GM18520 (cell line): Measurements from ENCODE around the gene ENO2.

ENCODE experiments used
- ATAC-seq: cut with Tn5 transposase; IDR thresholded peaks from one replicate; pipeline ENCODE4 v1.9.1; 2021; ENCODE audit not compliant: unreplicated experiment

Gene ENO2

DNA sequence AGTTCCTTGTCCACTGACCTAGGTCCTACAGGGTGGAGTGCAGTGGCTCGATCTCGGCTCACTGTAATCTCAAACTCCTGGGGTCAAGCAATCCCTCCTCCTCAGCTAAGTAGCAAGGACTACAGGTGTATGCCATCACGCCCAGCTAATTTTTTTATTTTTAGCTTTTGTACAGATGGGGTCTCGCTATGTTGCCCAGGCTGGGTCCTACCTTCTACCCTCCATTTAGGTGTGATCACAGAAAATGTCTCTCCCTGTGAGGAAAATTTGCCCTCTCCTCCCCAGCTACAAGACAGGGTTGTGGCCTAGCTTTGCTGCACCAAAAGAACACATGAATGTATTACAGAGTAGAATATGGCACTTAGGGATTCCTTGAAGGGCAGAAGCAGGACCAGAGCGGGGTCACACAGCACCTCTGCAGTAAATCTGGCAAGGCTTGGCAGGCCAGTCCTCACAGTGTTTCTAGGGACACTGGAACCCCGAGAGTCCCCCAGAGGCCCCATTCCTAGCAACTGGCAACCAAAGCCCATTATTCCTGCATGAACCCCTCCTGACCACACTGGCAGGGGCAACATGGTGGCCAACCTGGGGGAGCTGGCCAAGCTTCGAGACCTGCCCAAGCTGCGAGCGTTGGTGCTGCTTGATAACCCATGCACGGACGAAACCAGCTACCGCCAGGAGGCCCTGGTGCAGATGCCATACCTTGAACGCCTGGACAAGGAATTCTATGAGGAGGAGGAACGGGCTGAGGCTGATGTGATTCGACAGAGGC lies 2.0 kb upstream of the ENO2 start:
- no peak for ATAC-seq

DNA sequence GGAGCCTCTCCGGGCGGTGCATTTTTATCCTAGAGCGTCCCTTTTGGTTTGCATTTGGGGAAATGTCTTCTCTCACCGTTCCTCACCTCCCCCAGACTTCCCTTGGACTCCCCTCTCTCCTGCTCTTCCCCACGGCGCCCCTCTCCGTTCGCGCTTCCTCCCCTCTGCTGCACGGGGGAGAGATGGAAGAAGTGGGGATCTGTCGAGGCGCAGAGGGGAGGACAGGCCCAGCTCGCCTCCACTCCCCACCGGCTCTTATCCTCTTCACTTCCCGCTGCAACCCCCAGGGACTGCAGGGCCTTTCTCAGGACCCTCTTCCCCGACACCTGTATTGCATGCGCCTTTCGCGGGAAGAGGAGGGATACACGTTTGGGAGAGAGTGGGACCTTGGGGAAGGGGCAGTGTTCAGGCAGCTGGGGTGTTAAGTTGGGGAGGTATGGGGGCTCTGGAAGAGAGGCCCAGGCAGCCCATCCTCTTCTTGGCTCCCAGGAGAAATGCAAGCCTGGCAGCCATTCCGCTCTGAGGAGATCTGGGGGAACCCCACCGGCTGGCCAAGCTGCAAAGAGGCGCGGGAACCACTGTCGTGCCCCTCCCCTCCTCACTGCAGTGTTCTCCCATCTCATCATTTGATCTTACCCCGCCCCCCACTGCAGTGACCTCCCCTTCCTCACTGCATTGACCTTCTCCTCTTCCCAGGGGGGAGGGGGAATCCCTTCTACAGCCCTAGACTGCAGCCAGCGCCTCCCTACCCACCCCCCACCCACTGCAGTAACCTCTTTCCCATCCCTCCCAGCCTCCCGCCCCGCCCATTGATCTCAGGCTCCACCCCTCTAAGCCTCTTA lies 788 bp downstream of the ENO2 start:
- ATAC-seq: no peak

DNA sequence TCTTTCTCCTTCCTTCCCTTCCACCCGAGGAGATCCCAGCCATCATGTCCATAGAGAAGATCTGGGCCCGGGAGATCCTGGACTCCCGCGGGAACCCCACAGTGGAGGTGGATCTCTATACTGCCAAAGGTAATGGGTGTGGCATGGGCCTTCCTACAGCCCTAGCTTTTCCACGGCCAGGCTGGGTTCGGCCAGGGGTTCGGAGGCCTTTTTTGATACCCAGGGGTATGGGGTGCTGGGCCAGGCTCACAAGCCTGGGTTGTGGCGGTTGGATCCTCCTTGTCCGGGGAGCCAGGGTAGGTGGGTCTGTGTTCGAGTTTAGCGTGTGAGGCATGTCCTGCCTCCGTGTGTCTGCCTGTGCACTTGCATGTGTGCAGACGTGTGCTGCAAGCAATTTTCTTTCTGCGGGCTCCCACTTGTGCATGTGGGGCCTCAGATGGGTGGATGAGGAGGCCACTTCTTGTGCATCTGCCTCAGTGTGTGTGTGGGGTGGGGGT lies 1.5 kb downstream of the ENO2 start:
- no peak for ATAC-seq

DNA sequence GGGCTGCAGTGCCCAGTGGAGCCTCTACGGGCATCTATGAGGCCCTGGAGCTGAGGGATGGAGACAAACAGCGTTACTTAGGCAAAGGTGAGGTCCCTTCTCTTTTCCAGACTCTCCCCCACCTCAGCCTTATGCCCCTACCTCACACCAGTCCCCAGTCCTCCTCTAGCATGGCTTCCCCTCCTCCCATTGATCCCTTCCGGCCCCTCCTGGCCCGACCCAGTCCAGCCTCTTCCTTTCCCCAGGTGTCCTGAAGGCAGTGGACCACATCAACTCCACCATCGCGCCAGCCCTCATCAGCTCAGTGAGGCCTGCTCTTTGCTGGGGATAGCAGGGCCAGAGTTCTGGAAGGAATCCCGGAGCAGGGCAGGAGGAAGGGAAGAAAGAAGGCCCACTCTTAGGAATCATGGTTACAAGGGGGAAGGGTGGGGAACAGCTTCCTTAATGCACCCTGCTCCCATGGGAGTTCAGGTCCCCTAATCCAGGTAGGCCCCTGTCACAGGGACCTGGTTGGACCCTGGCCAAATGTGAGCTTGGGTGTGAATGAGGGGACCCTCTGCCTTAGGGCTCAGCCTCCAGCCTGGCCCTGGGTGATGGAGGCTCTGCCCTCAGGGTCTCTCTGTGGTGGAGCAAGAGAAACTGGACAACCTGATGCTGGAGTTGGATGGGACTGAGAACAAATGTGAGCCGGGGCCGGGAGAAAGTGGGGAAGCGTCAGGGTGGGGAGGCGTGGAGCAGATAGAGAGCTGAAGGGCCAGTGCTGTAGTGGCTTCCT lies 2.2 kb downstream of the ENO2 start:
- ATAC-seq: no peak

DNA sequence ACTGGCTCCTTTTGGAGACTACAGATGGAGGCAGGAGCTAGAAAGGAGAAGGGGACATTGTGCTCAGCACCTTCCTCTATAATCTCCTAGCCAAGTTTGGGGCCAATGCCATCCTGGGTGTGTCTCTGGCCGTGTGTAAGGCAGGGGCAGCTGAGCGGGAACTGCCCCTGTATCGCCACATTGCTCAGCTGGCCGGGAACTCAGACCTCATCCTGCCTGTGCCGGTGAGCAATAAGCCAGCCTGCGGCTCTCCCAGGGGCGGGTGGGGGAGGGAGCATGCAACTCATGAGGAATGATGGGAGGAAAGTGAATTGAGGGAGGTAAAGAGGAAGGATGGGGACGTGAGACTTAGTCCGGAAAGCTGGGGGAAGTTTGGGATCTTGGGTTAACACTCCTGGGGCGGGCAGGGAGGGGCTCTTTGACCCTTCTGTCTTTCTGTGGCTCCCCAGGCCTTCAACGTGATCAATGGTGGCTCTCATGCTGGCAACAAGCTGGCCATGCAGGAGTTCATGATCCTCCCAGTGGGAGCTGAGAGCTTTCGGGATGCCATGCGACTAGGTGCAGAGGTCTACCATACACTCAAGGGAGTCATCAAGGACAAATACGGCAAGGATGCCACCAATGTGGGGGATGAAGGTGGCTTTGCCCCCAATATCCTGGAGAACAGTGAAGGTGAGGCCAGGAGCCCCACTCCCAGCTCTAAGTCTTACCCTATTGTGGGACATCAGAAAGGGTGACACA lies 3.3 kb downstream of the ENO2 start:
- no peak for ATAC-seq

DNA sequence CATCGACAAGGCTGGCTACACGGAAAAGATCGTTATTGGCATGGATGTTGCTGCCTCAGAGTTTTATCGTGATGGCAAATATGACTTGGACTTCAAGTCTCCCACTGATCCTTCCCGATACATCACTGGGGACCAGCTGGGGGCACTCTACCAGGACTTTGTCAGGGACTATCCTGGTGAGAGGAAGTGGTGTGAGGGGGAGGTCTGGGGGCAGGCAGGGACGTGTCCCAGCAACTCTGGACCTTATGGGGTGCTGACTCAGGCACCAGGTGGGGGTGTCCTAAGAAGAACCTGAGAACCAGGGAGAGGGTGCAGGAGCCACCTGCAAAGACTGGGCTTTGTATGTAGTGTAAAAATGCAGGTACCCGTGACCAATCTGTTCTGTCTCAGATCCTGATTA lies 5.2 kb downstream of the ENO2 start:
- no peak for ATAC-seq

DNA sequence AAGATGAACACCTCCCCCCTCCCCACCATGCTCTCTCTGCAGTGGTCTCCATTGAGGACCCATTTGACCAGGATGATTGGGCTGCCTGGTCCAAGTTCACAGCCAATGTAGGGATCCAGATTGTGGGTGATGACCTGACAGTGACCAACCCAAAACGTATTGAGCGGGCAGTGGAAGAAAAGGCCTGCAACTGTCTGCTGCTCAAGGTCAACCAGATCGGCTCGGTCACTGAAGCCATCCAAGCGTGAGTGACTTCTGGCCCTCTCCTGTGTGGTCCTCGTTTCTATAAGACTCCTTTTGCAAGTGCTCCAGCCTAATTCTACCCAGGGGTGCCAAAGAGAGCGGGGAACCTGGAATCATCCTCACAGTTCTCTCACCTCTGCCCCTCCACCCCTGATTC lies 7.2 kb downstream of the ENO2 start:
- ATAC-seq: no peak

DNA sequence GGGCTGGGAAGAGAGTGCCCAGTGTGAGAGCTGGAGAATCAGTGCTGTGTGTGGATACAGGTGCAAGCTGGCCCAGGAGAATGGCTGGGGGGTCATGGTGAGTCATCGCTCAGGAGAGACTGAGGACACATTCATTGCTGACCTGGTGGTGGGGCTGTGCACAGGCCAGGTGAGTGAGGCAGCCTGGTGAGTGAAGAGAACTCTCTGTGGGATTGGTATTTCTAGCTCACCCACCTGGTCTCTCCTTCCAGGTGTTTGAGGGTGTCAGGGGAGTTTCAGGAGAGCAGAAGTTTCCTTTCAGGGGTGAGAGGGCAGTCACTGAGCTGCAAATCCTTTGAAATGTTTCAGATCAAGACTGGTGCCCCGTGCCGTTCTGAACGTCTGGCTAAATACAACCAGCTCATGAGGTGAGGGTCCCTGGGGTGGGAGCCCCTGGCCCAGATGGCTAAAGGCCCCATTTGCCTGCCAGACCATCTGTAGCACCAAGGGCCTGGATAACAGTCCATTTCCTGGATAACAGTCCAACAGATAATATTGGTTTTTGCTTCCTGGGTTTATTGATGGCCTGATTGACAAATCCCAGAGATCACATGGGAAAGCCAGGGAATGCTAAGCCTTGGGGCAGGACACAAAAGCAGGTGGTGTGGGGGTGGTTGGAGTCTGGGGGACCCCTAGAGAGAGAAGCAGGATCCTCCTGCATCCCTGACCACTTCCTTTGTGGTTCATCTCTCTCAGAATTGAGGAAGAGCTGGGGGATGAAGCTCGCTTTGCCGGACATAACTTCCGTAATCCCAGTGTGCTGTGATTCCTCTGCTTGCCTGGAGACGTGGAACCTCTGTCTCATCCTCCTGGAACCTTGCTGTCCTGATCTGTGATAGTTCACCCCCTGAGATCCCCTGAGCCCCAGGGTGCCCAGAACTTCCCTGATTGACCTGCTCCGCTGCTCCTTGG lies 7.9 kb downstream of the ENO2 start:
- no peak for ATAC-seq

DNA sequence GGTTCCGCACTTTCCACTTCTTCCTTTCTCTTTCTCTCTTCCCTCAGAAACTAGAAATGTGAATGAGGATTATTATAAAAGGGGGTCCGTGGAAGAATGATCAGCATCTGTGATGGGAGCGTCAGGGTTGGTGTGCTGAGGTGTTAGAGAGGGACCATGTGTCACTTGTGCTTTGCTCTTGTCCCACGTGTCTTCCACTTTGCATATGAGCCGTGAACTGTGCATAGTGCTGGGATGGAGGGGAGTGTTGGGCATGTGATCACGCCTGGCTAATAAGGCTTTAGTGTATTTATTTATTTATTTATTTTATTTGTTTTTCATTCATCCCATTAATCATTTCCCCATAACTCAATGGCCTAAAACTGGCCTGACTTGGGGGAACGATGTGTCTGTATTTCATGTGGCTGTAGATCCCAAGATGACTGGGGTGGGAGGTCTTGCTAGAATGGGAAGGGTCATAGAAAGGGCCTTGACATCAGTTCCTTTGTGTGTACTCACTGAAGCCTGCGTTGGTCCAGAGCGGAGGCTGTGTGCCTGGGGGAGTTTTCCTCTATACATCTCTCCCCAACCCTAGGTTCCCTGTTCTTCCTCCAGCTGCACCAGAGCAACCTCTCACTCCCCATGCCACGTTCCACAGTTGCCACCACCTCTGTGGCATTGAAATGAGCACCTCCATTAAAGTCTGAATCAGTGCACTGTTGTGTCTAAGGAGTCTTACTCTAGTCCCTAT lies 8.8 kb downstream of the ENO2 start:
- no peak for ATAC-seq

DNA sequence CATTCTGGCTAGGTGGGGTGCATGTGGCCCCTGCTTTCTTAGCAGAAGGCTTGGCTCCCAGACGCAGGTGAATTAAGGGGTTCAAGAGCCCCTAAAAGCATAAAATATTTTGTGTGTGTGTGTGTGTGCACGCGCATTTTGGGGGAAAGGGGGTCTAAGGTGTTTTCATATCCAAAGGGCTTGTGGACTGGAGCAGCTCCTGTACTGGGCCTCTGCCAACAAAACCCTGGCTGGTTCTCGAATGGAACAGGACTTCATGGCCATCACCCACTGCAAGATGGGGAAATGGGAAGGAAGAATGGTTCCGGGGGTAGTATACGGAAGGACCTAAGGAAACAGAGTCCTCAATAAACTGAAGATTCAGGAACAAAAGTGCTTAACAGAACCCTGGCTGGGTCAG lies 9.5 kb downstream of the ENO2 start:
- no peak for ATAC-seq

DNA sequence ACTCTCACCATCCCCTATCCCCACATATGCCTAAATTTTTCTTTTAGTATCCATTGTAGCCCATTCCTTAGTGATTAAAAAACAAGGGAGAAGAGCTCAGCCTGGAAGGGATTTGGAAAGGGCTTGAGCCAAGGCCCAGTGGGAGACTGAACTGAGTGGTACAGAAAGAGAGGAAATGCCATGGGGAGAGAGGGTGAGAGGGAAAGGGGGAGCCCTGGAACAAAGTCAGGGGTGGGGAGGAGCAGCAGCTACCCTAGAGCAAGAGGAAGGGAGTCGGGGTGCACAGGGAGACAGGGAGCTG lies 10.8 kb downstream of the ENO2 start:
- ATAC-seq: no peak

DNA sequence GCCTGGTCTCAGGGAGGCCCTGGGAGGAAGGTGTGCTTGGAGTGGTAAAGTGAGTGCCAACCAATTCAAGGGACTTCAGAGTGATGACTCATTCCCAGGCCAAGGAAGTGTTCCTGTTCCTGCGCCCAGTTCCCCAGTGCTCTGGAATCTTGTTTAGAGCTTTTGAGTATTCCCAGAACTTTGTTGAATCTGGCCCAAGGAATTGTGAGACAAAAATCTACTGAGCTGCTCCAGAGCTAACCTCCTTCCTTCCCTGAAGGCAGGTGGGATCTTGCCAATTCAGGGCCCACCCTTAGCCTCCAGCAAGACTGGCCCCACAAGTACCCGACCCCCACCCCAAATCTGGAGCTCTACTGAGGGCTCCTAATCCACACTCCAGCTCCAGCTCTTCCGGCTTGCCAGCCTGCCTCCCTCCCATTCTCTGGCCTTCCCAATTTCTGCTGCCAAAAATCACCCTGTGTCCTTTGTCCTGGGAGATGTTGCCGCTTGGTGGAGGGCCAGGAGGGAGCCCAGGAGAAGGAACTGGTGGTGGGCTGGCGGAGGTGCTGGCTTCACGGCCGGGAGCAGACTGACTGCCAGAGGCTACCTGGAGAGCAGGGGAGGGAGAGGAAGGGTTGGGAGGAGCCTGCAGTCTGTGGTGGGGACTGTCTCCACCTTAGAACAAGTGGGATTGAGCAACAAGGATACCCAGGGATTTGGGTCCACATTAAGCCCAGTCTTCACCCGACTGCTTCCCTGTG lies 11.3 kb downstream of the ENO2 start:
- ATAC-seq: no peak

DNA sequence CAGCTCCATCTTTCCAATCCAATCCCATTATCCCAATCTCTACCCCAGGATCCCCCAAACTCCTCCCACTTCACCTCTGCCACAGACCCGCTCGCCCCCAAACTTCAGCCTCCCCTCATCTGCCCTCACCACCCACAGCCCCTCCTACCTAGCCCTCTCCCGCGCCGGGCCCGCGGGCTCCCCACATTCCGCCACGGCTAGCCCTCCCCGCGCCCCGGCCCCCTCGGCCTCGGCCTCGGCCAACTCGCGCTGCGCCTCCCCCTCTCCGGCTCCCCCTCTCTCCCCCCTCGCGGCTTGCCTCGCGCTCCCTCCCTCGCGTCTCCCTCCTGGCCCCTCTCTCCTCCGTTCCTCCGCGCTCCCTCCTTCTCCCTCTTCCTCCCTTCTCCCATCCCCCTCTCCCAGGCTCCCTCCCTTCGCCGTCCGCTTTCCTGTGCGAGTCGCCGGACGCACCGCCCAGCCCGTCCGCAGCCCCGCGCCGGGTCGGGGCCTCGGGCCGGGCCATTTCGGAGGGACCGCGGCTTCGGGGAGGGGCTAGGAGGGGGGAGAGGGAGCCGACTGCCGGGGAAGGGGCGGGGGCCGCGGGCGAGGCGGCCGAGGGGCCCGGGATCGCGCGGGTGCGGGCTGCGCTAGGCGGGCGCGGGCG lies 13.1 kb downstream of the ENO2 start, which contains the start of gene ATN1:
Gene ATN1 (plus strand): TSS at position 581 of the 643 bp plus-strand sequence. CDS start 6,043 bp downstream, outside the sequence.
- no peak for ATAC-seq

DNA sequence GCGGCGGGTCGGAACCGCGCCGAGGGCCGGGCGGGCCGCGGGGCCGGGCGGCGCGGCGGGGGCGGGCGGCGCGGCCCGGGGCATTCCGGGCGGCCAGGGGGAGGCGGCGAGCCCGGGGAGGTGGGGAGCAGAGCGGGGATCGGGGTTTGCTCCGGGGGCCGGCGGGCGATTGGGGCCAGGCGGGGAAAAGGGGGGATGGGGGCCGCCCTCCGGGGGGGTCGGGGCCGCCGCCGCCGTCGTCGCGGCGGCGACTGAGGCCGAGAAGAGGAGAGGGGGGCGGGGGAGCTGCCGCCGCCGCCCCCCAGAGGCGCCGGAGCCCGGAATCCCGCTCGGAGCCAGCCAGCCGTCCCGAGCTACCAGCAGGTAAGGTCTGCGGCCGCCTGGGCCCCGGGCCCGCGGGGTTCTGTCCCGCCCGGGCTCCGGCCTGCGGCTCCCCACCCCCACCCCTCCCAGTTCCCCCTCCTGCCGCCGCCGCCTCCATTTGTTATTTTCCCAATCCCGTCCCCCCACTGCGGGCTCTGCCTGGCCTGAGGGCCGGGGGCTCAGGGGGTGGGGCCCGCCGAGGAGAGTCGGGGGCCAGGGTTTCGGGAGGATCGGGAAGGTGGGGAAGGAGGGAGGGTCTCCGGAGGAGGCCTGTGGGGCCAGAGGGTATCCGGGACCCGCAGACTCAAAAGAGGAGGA lies 13.8 kb downstream of the ENO2 start:
- ATAC-seq: no peak

DNA sequence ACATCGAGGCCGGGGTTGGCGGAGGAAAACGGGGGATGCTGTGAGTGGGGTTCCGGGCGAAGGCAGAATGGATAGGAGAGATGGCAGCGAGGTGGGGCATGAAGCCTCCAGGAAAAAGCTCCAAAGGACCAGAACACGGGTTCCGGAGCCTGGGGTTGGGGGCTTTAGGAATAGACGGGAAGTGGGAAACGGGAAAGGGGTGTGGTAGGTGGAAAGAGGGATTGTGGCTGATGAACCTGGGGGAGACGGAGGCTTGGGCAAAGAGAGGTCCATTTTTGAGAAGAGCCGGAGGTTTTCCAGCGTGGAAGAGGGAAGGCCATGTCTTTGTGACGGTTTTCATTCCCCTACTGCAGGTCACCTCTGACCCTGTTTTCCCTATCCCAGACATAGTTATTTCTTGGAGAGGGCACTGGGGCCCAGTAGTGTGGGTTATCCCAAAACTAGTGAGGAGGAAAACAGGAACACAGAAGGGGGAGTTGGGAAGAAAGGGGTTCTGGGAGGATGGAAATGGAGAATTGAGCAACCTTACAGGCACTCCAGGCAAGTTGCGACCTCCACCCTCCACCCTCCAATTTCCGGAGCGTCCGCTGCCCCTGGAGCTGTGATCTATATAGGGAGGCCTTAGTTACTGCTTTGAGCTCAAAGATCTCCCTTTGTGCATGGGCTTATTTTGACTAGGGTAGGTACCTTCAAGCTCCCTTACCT lies 14.5 kb downstream of the ENO2 start:
- ATAC-seq: no peak
